Nephron progenitor cell (in vitro differentiated cells): ENCODE data around the gene TXNDC17.

ENCODE experiments used
- DNase-seq: peaks from one replicate; pipeline ENCODE4 v3.0.0; 2021
- H3K27ac Mint-ChIP-seq: 2 replicates; pipeline ENCODE4 v1.8.0; 2021; ENCODE audit warnings: mild to moderate bottlenecking, moderate library complexity, mixed read lengths
- H3K27me3 Mint-ChIP-seq: 2 replicates; pipeline ENCODE4 v1.8.0; 2021; ENCODE audit warnings: mild to moderate bottlenecking, low read depth, mixed read lengths; ENCODE audit not compliant: poor library complexity
- H3K36me3 Mint-ChIP-seq: 2 replicates; pipeline ENCODE4 v1.8.0; 2021; ENCODE audit warnings: low read depth, mixed read lengths
- H3K4me1 Mint-ChIP-seq: 2 replicates; pipeline ENCODE4 v1.8.0; 2021; ENCODE audit warnings: mixed read lengths
- H3K4me3 Mint-ChIP-seq: 2 replicates; pipeline ENCODE4 v1.8.0; 2021; ENCODE audit warnings: mild to moderate bottlenecking, moderate library complexity, mixed read lengths
- H3K9me3 Mint-ChIP-seq: 2 replicates; pipeline ENCODE4 v1.8.0; 2021; ENCODE audit warnings: mild to moderate bottlenecking, moderate library complexity, mixed read lengths
- TF ChIP-seq, protein P1 (sequence below): fragments of 200-600 bp; sonication (generic); IDR thresholded peaks from 2 replicates; pipeline ENCODE4 v1.5.0; 2021; ENCODE audit warnings: antibody characterized with exemption

The TXNDC17 gene

DNA sequence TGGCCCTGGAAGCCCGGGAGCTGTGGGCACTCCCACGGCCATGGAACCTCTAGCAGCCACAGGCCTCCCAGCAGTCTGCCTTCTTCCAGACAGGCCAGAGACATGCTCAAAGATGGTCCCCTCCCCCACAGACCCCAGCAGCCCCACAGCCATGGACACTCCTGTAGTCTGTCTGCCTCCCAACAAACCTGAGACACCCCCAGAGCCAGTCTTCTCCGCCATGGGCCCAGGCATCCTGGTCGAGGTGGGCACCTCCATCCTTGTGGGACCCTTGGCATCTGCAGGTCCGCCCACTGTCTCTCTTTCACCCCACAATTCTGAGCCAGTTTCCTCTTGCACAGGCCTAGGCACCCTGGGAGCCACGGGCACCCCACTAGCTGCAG is 3.4 kb upstream of the TXNDC17 start:
- no peak for DNase-seq
- TF ChIP-seq, protein P1, sequence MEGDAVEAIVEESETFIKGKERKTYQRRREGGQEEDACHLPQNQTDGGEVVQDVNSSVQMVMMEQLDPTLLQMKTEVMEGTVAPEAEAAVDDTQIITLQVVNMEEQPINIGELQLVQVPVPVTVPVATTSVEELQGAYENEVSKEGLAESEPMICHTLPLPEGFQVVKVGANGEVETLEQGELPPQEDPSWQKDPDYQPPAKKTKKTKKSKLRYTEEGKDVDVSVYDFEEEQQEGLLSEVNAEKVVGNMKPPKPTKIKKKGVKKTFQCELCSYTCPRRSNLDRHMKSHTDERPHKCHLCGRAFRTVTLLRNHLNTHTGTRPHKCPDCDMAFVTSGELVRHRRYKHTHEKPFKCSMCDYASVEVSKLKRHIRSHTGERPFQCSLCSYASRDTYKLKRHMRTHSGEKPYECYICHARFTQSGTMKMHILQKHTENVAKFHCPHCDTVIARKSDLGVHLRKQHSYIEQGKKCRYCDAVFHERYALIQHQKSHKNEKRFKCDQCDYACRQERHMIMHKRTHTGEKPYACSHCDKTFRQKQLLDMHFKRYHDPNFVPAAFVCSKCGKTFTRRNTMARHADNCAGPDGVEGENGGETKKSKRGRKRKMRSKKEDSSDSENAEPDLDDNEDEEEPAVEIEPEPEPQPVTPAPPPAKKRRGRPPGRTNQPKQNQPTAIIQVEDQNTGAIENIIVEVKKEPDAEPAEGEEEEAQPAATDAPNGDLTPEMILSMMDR, result no peak
- Mint-ChIP-seq H3K4me3 (peak overlapping the region; percentile 44), H3K4me1 (peaks cover 46% of the 10 kb centered on the region), H3K27me3 (no peaks in the 10 kb centered on the region), H3K27ac (no peak overlapping the region), H3K9me3 (no peaks in the 10 kb centered on the region), H3K36me3 (peaks cover 35% of the 10 kb centered on the region)

DNA sequence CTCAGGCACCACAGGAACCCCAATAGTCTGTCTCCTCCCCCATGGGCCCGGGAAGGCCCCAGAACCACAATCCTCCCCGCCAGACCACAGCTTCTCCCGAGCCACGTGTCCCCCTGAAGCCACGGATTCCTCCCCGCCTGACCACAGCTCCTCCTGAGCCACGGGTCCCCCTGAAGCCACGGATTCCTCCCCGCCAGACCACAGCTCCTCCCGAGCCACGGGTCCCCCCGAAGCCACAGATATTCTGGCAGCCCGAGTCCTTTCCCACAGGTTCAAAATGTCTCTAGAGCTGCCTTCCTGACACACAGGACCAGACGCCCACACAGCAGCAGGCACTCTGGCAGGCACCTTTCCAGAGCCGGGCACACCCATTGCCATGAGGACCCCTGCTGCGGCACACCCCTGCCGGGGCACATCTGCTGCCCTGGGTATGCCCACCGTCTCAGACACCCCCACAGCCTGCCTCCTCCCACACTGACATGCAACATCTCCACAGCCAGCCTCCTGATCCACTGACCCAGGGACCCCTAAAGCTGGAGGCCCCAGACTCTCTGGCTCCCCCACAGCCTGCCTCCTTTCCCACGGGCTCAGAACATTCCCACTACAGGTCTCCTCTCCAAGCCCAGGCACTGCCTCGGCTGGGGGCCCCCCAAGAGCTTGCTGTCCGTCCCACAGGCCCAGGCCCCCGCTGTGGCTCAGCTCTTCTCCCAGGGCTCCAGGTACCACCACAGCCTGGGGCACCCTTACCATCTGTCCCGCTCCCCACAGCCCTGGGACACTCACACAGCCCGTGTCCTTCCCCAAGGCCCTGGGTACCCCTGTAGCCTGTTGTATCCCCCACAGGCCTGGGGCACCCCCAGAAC is 2.6 kb upstream of the TXNDC17 start:
- TF ChIP-seq, protein P1, result no peak
- Mint-ChIP-seq H3K36me3 (peaks cover 26% of the 10 kb centered on the region), H3K4me1 (peaks cover 50% of the 10 kb centered on the region), H3K9me3 (no peaks in the 10 kb centered on the region), H3K27me3 (no peaks in the 10 kb centered on the region), H3K4me3 (peak overlapping the region; percentile 92), H3K27ac (peak overlapping the region; percentile 64)
- DNase-seq, result no peak

DNA sequence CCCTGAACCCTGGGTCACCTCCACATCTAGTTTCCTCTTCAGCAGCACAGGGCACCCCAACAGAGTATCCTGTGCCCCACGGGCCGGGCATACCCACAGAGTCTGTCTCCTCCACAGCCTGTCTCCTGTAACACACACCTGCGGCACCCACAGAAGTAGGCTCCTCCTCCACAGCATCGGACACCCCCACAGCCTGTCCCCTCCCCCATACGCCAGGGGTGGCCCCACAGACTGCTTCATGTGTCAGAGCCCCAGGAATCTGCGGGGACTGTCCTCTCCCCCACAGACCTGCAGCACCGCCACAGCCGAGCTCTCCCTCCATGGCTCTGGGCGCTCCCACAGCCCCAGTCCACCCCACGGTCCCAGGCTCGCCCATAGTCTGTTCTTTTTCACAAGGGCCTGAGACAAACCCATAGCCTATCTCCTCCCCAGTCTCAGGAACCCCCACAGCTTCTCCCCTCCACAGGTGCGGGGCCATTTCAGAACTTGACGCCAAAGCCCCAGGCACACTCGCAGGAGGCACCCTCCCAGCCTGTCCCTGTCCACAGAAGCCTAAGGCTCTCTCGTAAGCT is 1.8 kb upstream of the TXNDC17 start:
- Mint-ChIP-seq H3K9me3 (no peaks in the 10 kb centered on the region), H3K27me3 (no peaks in the 10 kb centered on the region), H3K27ac (no peak overlapping the region), H3K36me3 (peaks cover 21% of the 10 kb centered on the region), H3K4me3 (peak overlapping the region; percentile 92), H3K4me1 (peaks cover 50% of the 10 kb centered on the region)
- DNase-seq, result no peak
- TF ChIP-seq, protein P1, result no peak

DNA sequence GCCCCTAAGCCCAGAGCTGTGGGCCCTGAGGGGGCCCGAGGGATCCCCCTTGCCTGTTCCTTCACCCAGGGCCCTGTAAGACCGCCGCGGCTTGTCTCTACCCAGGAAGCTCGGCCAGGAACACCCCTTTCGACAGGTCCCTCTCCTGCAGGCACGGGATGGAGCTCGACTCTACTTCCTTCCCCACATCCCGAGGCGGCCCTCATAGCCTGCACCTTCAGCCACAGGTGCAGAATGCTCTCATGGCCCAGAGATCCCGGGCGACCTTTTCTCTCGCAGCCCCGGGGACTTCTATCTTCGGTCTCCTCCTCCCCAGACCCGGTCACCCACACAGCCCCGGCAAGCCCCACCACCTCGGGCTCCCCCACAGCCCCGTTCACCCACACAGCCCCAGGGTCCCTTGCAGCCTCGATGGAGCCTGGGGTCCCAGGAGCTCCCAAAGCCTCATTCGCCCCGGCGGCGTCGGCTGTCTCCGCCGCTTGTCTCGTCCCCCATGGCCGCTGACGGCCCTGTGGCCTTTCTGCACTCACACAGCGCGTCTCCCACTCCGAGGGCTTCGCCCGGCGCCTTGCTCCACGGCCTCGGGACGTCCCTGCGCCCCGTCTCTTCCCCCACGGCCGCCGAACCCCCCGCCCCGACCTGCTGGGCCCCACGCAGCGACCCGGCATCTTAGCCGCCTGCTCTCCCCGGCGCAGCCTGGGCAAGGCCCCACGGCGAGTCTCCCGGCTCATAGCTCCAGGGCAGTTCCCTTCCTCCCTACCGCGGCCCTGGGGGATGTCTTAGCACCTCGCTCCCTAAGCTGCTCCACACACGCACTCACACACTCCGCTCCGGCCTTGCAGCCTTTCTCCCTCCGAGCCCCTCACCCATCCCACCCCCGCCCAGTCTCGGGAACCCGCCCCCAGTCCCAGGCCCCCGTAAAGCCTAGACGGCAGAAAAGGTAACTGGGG is 999 bp upstream of the TXNDC17 start:
- TF ChIP-seq, protein P1, result no peak
- H3K4me3 Mint-ChIP-seq, result peak overlapping the region; percentile 92
- no peaks in the 10 kb centered on the region for H3K27me3 Mint-ChIP-seq
- no peaks in the 10 kb centered on the region for H3K9me3 Mint-ChIP-seq
- peak overlapping the region; percentile 100 for H3K27ac Mint-ChIP-seq
- H3K36me3 Mint-ChIP-seq, result peaks cover 21% of the 10 kb centered on the region
- DNase-seq, result peak; percentile 63
- peaks cover 50% of the 10 kb centered on the region for H3K4me1 Mint-ChIP-seq

DNA sequence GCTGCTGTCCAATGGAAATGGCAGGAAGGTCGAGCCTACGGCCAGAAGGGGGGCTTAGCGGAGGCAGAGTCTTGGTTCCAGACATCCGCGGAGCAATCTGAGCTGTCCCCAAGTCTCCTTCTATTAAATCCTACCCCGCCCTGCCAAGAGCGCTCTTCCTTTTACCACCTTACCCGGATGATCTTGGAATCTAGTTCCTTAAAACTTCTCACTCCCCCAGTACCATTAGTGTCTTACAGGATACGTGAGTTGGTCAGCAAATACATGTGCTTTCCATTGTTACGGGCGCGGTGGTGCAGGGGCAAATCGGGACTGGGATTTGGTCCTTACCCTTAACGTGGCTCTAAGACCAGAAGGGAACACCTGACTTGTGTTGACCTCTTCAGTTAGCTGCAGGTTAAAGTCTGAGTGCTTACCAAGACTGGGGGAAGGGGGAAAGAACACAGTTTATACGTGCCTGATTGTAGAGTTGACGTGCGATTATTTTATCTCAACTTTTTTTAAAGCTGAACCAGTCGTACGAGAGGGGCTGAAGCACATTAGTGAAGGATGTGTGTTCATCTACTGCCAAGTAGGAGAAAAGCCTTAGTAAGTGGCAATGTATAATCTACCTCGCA is 495 bp downstream of the TXNDC17 start:
- TF ChIP-seq, protein P1, result no peak
- Mint-ChIP-seq H3K36me3 (peaks cover 14% of the 10 kb centered on the region), H3K9me3 (no peaks in the 10 kb centered on the region), H3K4me3 (peak overlapping the region; percentile 92), H3K27me3 (no peaks in the 10 kb centered on the region), H3K27ac (peak overlapping the region; percentile 100), H3K4me1 (peaks cover 49% of the 10 kb centered on the region)
- DNase-seq, result no peak
